ACC112 (cell line): ENCODE measurements around the gene ETNK2.

ENCODE experiments used
- H2AFZ ChIP-seq: fragments of 200-600 bp; sonication (generic); one replicate; pipeline ENCODE4 v1.6.0; 2017; ENCODE audit warnings: antibody characterized with exemption, low read length; ENCODE audit not compliant: unreplicated experiment
- H3K27ac ChIP-seq: fragments of 200-600 bp; sonication (generic); 2 replicates; pipeline ENCODE4 v1.5.1; 2014; ENCODE audit warnings: low read depth, mild to moderate bottlenecking, antibody characterized with exemption, low read length, moderate library complexity
- H3K27me3 ChIP-seq: fragments of 200-600 bp; sonication (generic); 2 replicates; pipeline ENCODE4 v1.6.1; 2014; ENCODE audit warnings: mild to moderate bottlenecking, antibody characterized with exemption, low read length, moderate library complexity, mixed read lengths; ENCODE audit not compliant: insufficient read depth
- H3K36me3 ChIP-seq: fragments of 200-600 bp; sonication (generic); 2 replicates; pipeline ENCODE4 v1.6.1; 2016; ENCODE audit warnings: mild to moderate bottlenecking, antibody characterized with exemption, low read length, moderate library complexity, mixed read lengths; ENCODE audit not compliant: insufficient read depth
- H3K4me1 ChIP-seq: fragments of 200-600 bp; sonication (generic); one replicate; pipeline ENCODE4 v1.6.1; 2016; ENCODE audit warnings: low read length, mixed read lengths; ENCODE audit not compliant: insufficient read depth, unreplicated experiment, control insufficient read depth
- H3K4me3 ChIP-seq: fragments of 200-600 bp; sonication (generic); 2 replicates; pipeline ENCODE4 v1.5.1; 2014; ENCODE audit warnings: mild to moderate bottlenecking, low read depth, low read length
- H3K79me2 ChIP-seq: fragments of 200-600 bp; sonication (generic); one replicate; pipeline ENCODE4 v1.6.0; 2016; ENCODE audit warnings: low read length; ENCODE audit not compliant: control insufficient read depth, unreplicated experiment, insufficient read depth

The ETNK2 gene

GRCh38 chr1:204123376-204123775, 28.5 kb downstream of the ETNK2 start:
- Histone ChIP-seq H3K36me3 (0 out of 2 replicates have a peak, but pooled peaks cover 5% of the 10 kb centered on the region), H3K27ac (no peak overlapping the region), H3K27me3 (no peaks in the 10 kb centered on the region), H3K4me3 (no peak overlapping the region), H2AFZ (no peak overlapping the region), H3K79me2 (no peaks in the 10 kb centered on the region), H3K4me1 (peaks cover 6% of the 10 kb centered on the region)

DNA sequence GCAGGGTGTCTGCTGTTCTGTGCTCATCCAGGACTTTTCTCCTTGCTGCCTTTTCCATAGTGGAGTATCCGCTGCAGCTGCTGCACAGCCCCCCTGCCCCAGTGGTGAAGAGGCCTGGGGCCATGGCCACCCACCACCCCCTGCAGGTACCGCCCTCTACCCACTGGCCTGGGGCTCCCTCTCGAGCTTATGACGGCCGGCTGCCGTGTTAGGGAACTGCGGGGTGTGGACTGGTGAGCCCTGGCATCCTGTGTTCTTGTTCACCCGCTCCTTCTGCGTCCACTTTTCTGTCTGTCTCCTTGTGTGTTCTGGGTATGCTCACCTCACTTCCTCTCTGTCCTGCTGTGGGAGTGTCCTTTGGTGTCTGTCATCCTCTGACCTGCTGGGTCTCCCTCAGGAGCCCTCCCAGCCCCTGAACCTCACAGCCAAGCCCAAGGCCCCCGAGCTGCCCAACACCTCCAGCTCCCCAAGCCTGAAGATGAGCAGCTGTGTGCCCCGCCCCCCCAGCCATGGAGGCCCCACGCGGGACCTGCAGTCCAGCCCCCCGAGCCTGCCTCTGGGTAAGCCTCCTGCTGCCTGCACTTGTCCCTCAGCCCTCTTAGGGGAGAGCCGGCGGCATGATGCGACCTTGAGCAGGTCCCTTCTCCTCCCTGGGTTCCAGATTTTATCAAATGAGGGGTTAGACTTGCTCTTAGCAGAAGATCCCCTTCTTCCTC, 29.8 kb downstream of the ETNK2 start:
- no peak overlapping the region for H3K27ac ChIP-seq
- no peaks in the 10 kb centered on the region for H3K79me2 ChIP-seq
- no peak overlapping the region for H3K4me3 ChIP-seq
- H3K36me3 ChIP-seq: 0 out of 2 replicates have a peak, but pooled peaks cover 5% of the 10 kb centered on the region
- H3K27me3 ChIP-seq: no peaks in the 10 kb centered on the region
- peaks cover 2% of the 10 kb centered on the region for H3K4me1 ChIP-seq
- no peak overlapping the region for H2AFZ ChIP-seq

DNA sequence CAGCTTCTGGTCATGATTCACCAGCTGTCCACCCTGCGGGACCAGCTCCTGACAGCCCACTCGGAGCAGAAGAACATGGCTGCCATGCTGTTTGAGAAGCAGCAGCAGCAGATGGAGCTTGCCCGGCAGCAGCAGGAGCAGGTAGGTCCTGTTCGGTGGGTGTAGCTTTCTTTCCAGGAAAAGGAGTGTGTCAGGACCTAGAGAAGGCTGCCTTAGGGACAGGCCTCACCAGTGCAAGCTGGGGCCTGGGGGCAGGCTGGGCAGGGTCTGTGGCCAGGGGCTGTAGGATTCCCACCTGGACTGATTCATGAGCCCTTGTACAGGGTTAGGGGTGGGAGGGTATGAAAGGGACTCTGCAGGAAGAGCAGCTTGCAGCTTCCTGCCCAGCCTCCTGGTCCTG, 35.3 kb downstream of the ETNK2 start:
- Histone ChIP-seq H3K36me3 (0 out of 2 replicates have a peak, but pooled peaks cover 5% of the 10 kb centered on the region), H3K27me3 (no peaks in the 10 kb centered on the region), H3K4me3 (no peak overlapping the region)

GRCh38 chr1:204115116-204115515, 36.7 kb downstream of the ETNK2 start:
- H3K79me2 ChIP-seq: no peaks in the 10 kb centered on the region

More for the DNA sequence above, 35.3 kb downstream of the ETNK2 start:
- Histone ChIP-seq H2AFZ (no peak overlapping the region), H3K79me2 (no peaks in the 10 kb centered on the region), H3K4me1 (peaks cover 16% of the 10 kb centered on the region), H3K27ac (no peak overlapping the region)

GRCh38 chr1:204114606-204115005, 37.2 kb downstream of the ETNK2 start:
- Histone ChIP-seq H3K36me3 (0 out of 2 replicates have a peak, but pooled peaks cover 5% of the 10 kb centered on the region), H3K4me3 (no peak overlapping the region), H3K27ac (no peak overlapping the region), H3K79me2 (no peaks in the 10 kb centered on the region), H3K27me3 (no peaks in the 10 kb centered on the region), H2AFZ (no peak overlapping the region), H3K4me1 (peaks cover 16% of the 10 kb centered on the region)

More at GRCh38 chr1:204115116-204115515, 36.7 kb downstream of the ETNK2 start:
- Histone ChIP-seq H3K36me3 (0 out of 2 replicates have a peak, but pooled peaks cover 5% of the 10 kb centered on the region), H3K4me1 (peaks cover 16% of the 10 kb centered on the region), H3K27ac (no peak overlapping the region), H3K4me3 (no peak overlapping the region), H2AFZ (no peak overlapping the region), H3K27me3 (no peaks in the 10 kb centered on the region)

GRCh38 chr1:204113896-204114295, 37.9 kb downstream of the ETNK2 start:
- Histone ChIP-seq H3K4me3 (no peak overlapping the region), H3K27ac (no peak overlapping the region), H3K36me3 (no peaks in the 10 kb centered on the region), H3K4me1 (peaks cover 16% of the 10 kb centered on the region), H3K79me2 (no peaks in the 10 kb centered on the region), H3K27me3 (no peaks in the 10 kb centered on the region), H2AFZ (no peak overlapping the region)

DNA sequence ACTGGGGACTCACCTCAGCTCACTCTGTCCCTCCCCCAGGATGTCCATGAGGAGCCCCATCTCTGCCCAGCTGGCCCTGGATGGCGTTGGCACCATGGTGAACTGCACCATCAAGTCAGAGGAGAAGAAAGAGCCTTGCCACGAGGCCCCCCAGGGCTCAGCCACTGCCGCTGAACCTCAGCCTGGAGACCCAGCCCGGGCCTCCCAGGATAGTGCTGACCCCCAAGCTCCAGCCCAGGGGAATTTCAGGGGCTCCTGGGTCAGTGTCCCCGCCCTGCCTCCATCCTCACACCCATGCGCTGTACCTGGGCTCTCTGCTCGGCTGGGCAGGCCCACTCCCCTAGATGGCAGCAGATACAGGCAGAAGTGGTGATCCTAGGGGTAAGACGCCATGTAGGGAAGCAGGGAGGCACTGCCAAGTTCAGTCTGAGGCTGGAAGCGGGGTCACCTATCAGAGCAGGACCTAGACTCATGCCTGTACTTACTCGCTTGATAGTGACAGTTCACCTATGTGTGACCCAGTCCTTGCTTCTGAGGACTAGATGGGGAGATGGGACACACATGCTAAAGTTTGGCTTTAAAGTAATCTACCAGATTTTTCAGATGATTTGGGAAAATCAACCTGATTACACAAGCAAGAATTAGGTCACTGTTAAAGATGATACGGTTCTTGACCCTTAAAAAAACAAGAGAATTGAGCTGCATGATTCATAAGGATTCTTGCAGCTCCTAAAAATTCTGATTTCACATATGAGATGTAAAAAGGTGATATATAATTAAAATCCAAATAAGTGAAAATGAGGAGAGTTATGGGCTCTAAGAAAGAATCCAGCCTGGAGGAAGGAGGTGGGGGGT, 38.7 kb downstream of the ETNK2 start:
- no peaks in the 10 kb centered on the region for H3K36me3 ChIP-seq
- peaks cover 16% of the 10 kb centered on the region for H3K4me1 ChIP-seq
- no peak overlapping the region for H3K27ac ChIP-seq
- H3K27me3 ChIP-seq: no peaks in the 10 kb centered on the region
- H3K79me2 ChIP-seq: no peaks in the 10 kb centered on the region
- H2AFZ ChIP-seq: no peak overlapping the region
- no peak overlapping the region for H3K4me3 ChIP-seq

- no peak overlapping the region for H3K4me3 ChIP-seq
- H3K36me3 ChIP-seq: no peaks in the 10 kb centered on the region
- peaks cover 16% of the 10 kb centered on the region for H3K4me1 ChIP-seq
- H3K27ac ChIP-seq: no peak overlapping the region
- H3K27me3 ChIP-seq: no peaks in the 10 kb centered on the region
- H2AFZ ChIP-seq: no peak overlapping the region
- no peaks in the 10 kb centered on the region for H3K79me2 ChIP-seq
These were observed 40.8 kb downstream of the ETNK2 start for GRCh38 chr1:204110894-204111633.

GRCh38 chr1:204108312-204109141, 43.3 kb downstream of the ETNK2 start:
- Histone ChIP-seq H2AFZ (no peak overlapping the region), H3K4me1 (peaks cover 24% of the 10 kb centered on the region), H3K27ac (no peak overlapping the region), H3K27me3 (no peaks in the 10 kb centered on the region), H3K79me2 (peaks cover 6% of the 10 kb centered on the region), H3K4me3 (no peak overlapping the region), H3K36me3 (no peaks in the 10 kb centered on the region)

GRCh38 chr1:204107892-204108291, 44.0 kb downstream of the ETNK2 start:
- H3K79me2 ChIP-seq: peaks cover 8% of the 10 kb centered on the region
- H3K36me3 ChIP-seq: no peaks in the 10 kb centered on the region
- H3K4me3 ChIP-seq: no peak overlapping the region
- H3K4me1 ChIP-seq: peaks cover 24% of the 10 kb centered on the region
- H2AFZ ChIP-seq: no peak overlapping the region
- no peaks in the 10 kb centered on the region for H3K27me3 ChIP-seq
- no peak overlapping the region for H3K27ac ChIP-seq
